Measurements from ENCODE around the gene CRYGB.
"Not testable (repeated sequence)": the region's sequence is repeated elsewhere in the genome, so short reads cannot be mapped to it uniquely, and the experiment has no call there.

CRYGB gene

GRCh38 chr2:208134928-208135586 is 10.9 kb downstream of the CRYGB start:
- in situ Hi-C loops (cut with HindIII; ENCODE audit: low sequenced_read_pairs): no loop called here
- no peak overlapping the region for H3K4me3 ChIP-seq (ENCODE audit: low read depth, low read length)
- no peak for DNase-seq (ENCODE audit: low read depth)
- TF ChIP-seq, protein P1, sequence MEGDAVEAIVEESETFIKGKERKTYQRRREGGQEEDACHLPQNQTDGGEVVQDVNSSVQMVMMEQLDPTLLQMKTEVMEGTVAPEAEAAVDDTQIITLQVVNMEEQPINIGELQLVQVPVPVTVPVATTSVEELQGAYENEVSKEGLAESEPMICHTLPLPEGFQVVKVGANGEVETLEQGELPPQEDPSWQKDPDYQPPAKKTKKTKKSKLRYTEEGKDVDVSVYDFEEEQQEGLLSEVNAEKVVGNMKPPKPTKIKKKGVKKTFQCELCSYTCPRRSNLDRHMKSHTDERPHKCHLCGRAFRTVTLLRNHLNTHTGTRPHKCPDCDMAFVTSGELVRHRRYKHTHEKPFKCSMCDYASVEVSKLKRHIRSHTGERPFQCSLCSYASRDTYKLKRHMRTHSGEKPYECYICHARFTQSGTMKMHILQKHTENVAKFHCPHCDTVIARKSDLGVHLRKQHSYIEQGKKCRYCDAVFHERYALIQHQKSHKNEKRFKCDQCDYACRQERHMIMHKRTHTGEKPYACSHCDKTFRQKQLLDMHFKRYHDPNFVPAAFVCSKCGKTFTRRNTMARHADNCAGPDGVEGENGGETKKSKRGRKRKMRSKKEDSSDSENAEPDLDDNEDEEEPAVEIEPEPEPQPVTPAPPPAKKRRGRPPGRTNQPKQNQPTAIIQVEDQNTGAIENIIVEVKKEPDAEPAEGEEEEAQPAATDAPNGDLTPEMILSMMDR (IDR thresholded peaks at IDR 0.05; ENCODE audit: low read depth, low read length, missing control alignments): no peak

GRCh38 chr2:208130712-208131110 is 15.2 kb downstream of the CRYGB start:
- in situ Hi-C loops (cut with HindIII; ENCODE audit: low sequenced_read_pairs): no loop called here
- TF ChIP-seq, protein P1 (IDR thresholded peaks at IDR 0.05; ENCODE audit: low read depth, low read length, missing control alignments): no peak
- H3K4me3 ChIP-seq (ENCODE audit: low read depth, low read length): no peak overlapping the region
- DNase-seq (ENCODE audit: low read depth): no peak

DNA sequence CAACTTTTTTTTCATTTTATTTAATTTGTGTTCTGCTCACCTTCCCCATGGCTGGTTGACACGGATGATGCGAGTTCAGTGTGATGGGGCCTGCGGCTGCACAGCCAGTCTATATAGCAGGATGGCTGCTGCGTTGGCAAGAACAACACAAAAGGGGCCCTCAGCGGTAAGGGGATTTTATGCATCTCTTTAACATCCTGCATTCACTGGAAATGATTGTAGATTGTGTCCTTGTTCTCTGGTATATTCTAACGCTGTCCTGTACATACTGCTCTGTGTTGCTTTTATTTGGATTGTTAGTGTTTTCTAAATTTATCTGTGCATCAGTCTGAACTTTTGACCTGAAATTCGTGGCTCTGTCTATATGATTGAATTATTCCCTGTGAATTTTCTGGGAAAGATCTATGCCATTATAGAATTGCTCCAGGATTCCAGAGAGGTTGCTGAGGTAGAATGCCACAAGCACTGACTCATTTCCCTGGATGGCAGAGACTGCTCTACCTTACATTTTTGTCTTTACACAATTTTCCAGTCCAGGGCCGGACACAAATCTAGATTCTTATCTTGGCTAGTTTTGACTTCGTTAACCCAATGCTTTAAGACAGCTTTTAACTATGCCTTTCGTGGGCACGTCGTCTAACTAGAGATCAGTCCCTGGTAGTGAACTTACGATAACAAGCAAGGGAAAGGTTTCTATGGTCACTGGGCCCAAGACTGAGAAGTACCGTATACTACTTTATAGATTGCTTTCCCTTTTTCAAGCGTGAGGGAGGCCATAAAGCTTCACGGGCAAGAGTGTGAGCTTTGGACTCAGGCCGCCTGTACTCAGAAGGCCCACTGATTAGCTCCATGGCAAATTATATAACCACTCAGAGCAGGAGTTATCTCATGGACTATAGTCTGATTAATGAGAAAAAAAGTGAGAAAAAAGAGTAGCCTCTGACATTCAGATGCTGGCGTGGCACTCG is 15.9 kb downstream of the CRYGB start, which contains the start of gene CRYGC:
TSS of gene CRYGC (minus strand) at position 85 of the 968 bp plus-strand sequence. CDS start at position 49, 36 bp downstream.
- no peak for DNase-seq (ENCODE audit: low read depth)
- TF ChIP-seq, protein P1 (IDR thresholded peaks at IDR 0.05; ENCODE audit: low read depth, low read length, missing control alignments): no peak
- no peak within 1 kb of the TSS for H3K4me3 ChIP-seq (ENCODE audit: low read depth, low read length)
- in situ Hi-C loops (cut with HindIII; ENCODE audit: low sequenced_read_pairs): no loop called here

GRCh38 chr2:208128136-208128535 is 17.8 kb downstream of the CRYGB start:
- TF ChIP-seq, protein P1 (IDR thresholded peaks at IDR 0.05; ENCODE audit: low read depth, low read length, missing control alignments): no peak
- DNase-seq (ENCODE audit: low read depth): no peak
- in situ Hi-C loops (cut with HindIII; ENCODE audit: low sequenced_read_pairs): no loop called here
- H3K4me3 ChIP-seq (ENCODE audit: low read depth, low read length): no peak overlapping the region

DNA sequence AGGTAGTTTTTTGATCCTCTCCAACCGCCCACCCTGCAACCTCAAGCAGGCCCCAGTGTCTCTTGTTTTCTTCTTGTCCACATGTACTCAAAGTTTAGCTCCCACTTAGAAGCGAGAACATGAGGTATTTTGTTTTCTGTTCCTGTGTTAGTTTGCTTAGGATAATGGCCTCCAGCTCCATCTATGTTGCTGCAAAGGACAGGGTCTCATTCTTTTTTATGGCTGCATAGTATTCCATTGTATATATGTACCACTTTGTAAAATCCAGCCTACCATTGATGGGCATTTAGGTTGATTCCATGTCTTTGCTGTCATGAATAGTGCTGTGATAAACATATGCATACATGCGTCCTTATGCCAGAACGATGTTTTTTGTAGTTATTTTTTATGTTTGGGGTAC is 18.9 kb downstream of the CRYGB start:
- no peak for DNase-seq (ENCODE audit: low read depth)
- H3K4me3 ChIP-seq (ENCODE audit: low read depth, low read length): no peak overlapping the region
- in situ Hi-C loops (cut with HindIII; ENCODE audit: low sequenced_read_pairs): no loop called here
- TF ChIP-seq, protein P1 (IDR thresholded peaks at IDR 0.05; ENCODE audit: low read depth, low read length, missing control alignments): no peak

DNA sequence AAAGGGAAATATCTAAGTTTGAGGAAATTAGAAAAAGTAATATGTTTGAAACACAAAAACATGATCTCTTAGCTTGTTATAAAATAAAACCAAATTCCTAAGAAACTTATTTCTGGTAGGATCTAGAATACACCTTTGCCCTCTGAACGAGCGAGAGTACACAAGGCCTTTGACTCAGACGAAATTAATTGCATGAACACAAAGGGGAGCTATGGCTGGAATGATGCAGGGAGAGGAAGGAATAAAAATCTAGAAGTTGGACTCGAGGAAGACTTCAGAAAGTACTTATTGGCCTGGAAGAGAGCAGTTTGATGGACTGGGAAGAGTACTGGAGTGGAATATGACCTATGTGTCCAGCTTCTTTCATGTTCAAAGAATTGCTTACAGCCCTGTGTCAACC is 20.7 kb downstream of the CRYGB start:
- TF ChIP-seq, protein P1 (IDR thresholded peaks at IDR 0.05; ENCODE audit: low read depth, low read length, missing control alignments): no peak
- DNase-seq (ENCODE audit: low read depth): no peak
- in situ Hi-C loops (cut with HindIII; ENCODE audit: low sequenced_read_pairs): no loop called here
- no peak overlapping the region for H3K4me3 ChIP-seq (ENCODE audit: low read depth, low read length)

GRCh38 chr2:208124013-208124715 is 21.8 kb downstream of the CRYGB start, which contains the start of gene CRYGD:
CRYGD (minus strand) TSS chr2:208124524; CDS start chr2:208124473, 51 bp downstream.
- DNase-seq (ENCODE audit: low read depth); in situ Hi-C loops (cut with HindIII; ENCODE audit: low sequenced_read_pairs): not testable (repeated sequence)
- H3K4me3 ChIP-seq (ENCODE audit: low read depth, low read length): peak within 1 kb of the TSS; percentile 39
